Kidney capillary endothelial cell (primary cell): ENCODE results near the gene AKAP13.
"Not testable (repeated sequence)": the region's sequence is repeated elsewhere in the genome, so short reads cannot be mapped to it uniquely, and the experiment has no call there.

Source experiments
- DNase-seq: peaks from one replicate; pipeline ENCODE4 v3.0.0-alpha.2; 2018; ENCODE audit warnings: low spot score

Gene AKAP13

DNA sequence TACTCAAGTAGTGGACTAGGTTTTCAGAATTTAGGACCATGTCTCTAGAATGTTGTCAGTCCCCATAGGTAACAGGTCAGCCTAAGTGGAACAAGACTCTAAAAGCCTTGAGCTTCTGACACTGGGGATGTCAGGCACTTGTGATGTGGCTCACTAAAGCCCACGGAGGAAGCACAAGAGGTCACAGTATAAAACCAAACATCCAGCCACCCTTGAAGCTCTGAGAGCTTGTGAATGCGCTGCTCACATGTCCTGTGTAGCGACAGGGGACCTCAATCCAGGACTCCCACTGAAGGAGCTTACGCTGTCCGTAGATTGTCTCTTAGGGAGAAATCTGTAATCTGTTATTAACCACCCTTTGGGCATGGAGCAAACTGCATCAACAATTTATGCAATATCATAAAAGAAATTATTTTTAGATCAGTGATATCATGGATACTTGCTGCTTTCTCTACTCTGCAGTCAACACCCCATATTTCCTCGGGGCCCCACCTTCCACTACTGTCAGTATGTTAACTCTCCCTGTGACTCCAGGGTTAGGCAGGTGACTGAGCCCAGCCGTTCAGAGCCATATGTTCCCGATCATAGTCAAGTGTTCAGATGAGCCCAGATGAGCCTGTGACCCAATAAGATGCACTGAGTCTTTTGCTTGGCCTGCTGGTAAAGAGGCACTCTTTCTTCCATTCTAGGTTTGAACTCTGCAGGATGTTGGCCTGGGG is 32.2 kb upstream of the AKAP13 start:
- DNase-seq, result not testable (repeated sequence)

DNA sequence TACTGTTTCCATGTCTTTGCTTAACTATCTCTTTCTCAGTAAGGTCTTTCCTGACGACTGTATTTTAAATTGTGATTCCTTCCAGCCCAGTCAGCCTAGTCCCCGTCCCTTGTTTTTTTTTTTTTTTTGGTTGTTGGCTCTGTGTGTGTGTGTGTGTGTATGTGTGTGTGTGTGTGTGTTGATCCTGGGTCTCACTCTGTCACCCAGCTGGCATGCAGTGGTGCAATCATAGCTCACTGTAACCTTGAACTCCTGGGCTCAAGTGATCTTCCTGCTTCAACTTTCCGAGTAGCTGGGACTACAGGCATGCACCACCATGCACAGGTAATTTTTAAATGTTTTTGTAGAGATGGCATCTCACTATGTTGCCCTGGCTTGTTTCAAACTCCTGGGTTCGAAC is 31.3 kb upstream of the AKAP13 start:
- DNase-seq, result not testable (repeated sequence)

DNA sequence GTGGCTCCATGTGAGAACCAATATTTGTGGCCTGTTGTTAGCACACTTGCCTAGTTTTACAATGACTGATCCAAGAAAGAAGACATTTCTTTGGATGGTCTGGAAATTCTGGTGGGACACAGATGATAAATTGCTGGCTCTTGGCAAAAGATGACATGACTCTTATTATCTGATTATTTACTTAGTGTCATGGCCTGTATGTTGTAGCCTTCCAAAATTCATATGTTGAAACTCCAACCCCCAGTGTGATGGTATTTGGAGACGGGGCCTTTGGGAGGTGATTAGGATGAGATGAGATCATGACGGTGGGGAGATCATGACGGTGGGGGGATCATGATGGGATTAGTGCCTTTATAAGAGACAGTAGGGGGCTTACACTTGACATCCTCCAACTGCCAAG is 30.0 kb upstream of the AKAP13 start:
- DNase-seq, result no peak

DNA sequence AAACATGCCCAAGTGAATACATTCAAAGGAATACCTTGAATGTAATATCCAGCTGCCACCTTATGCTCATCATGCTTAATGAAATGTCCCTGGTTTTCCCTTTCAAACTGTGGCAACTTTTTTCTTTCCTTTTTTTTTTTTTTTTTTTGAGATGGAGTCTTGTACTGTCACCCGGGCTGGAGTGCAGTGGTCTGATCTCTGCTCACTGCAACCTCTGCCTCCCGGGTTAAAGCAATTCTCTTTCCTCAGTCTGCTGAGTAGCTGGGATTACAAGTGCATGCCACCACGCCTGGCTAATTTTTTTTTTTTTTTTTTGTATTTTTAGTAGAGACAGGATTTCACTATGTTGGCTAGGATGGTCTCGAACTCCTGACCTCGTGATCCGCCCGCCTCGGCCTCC is 28.9 kb upstream of the AKAP13 start:
- not testable (repeated sequence) for DNase-seq

DNA sequence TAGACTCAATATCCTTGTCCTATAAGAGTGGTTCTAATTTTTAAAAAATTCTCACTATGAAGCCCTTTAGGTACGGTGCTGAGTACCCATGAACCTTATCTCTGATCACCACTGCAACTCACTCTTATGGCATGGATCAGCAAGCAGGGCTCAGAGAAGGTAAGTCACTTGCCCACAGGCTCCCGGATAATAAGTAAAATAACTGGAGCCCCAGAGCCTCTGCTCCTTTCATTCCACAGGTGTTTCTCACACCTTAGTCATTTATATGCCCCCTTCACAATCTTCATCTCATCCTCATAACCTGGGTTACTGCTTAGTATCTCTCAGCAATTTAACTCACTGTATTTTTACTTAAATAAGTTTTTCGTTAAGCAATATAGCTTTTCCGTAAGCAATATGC is 28.4 kb upstream of the AKAP13 start:
- DNase-seq, result no peak

DNA sequence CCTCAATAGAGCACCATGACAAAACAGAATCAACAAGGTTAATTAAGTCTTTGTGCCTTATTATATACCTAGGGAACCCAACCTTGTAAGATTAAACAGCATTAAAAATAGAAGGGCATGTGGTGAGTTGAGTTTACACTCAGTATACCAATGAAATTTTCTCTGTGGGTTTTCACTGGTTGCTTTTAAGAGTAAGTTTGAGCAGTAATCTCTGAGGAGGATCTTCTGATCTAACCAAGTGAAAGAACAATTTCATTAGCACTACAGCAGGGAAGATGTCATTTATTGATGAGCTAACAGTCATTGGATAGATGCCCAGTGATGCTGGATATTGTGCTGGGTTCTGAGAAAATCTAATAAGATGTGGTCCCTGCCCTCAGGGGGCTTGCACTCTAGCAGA is 26.9 kb upstream of the AKAP13 start:
- no peak for DNase-seq

DNA sequence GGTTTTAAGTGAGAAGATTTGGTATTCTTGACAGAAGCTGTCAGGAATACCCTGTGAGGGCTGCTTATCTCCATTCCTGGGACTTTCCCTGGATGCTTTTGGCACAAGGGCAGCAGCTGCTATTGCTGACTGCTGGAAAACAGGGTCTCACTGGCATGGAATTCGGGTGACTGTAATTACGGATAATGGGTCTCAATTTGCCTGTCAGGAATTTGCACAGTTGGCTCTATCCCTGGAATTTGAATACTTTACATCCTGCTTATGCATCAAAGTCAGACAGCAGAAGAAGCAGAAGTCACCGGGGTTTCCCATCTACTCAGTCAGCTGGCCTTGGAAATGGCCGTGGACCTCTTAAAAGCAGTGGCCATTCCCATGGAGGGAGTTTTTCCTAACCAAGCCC is 25.9 kb upstream of the AKAP13 start:
- no peak for DNase-seq

DNA sequence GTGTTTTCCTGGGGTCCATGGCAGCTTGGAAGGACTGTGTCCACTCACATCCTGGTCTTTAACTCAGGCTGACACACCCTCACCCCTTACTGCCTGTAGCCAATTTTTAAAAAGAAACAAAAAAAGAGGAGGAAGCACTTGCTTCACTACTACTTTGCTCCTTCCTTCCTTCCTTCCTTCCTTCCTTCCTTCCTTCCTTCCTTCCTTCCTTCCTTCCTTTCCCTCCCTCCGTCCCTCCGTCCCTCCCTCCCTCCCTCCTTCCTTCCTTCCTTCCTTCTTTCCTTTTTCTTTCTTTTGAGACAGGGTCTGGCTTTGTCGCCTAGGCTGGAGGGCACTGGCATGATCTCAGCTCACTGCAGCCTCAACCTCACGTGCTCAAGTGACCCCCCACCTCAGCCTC is 25.5 kb upstream of the AKAP13 start:
- no peak for DNase-seq

DNA sequence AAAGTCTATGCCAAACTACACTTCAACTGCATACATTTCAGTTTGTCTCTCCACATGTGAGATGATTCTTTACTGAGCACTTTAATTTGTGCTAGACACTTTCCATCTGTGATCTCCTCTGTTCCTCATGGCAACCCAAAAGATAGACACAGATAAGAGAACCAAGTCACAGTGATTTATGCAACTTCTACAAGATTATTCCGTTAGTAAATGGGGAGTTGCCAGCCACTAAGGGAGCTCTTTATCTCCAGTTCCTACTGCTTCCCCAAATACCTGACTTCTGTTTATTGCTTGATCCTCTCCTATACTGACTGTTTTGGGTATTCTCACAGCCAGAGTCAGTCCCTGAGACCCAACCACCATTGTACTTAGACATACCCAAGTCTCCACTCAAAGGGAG is 24.1 kb upstream of the AKAP13 start:
- no peak for DNase-seq

DNA sequence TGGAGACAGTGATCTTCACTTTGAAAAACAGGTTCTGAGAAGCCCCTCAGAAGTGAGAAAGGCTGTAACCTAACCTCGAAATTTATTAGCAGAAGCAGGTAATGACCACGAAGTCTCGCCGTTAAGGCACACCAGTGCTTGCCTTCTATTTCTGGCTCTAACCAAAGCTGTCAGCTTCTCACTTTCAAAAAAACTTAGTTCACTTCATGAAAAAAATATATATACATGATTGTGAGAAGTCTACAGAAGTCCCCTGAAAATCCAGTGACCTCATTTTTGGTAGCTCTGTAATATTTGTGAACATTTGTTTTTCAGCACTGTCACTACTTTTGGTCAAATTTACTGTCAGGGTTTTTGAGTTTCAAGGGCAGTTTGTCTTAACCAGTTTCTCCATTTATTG is 19.1 kb upstream of the AKAP13 start:
- no peak for DNase-seq

DNA sequence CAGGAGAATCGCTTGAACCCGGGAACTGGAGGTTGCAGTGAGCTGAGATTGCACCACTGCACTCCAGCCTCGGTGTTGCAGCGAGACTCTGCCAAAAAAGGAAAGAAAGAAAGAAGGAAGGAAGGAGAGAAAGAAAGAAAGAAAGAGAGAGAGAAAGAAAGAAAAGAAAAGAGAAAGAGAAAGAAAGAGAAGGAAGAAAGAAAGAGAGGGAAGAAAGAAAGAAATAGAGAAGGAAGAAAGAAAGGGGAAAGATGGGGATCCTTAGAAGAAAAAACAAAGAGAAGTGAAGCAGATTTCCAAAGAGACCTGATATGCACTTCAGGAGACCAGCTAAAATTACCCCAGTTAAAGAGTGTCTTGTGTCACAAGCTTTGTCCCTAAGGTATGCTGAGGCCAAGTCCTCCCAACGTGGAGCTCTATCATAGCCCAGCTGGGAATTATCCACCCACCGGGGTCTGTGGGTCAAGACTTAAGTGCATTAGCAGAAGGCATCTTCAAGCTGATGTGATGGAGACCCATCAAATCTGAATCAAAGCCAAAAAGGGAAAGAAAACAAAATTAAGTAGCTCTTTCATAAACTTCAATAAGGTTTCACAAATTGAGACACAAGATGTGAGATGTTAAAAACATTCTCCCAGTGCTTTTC is 17.8 kb upstream of the AKAP13 start:
- DNase-seq, result no peak

DNA sequence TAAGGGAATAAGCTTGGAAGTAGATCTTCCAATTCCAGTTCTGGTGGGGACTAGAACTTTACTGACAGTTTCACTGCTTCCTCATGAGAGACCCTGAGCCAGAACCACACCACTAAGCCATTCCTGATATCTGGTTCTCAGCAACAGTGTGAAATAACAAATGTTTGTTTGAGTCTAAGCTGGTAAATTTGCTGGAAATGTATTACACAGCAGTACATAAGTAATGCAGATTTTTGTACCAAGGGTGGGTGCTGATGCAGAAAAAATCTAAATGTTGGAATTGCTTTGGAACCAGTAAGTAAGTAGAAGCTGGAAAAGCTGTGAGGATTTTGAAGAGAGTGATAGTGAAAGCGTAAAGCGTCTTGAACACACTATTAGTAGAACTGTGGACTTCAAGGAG is 14.4 kb upstream of the AKAP13 start:
- DNase-seq, result no peak

DNA sequence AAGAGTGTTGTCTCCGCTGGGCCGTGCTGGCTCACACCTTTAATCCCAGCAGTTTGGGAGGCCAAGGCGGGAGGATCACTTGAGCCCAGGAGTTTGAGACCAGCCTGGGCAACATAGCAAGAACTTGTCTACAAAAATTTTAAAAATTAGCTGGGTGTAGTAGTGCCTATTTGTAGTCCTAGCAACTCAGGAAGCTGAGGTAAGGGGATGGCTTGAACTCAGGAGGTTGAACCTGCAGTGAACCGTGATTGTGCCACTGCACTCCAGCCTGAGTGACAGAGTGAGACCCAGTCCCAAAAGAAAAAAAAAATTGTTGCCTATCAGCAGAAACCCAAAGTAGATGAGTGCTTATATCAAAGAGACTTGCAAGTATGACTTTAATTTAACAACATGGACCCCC is 12.7 kb upstream of the AKAP13 start:
- DNase-seq, result no peak

DNA sequence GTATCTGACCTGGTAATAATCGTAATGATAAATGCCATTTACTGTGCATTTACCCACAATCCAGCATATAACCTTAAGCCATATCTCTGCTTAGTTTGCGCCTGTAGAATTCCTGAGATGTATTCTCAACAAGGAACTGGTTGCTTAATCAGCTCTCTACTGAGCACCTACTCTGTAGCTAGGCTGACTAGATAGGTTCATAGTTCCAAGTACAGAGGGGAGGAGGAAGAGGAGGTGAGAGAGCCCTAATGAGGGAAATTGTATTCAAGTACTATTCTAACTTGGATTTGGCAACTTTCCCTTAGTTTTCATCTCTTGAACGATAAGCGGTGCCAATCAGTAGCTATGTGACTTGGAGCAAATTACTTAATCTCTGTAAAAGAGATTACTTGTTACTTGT is 5.6 kb upstream of the AKAP13 start:
- DNase-seq, result no peak

DNA sequence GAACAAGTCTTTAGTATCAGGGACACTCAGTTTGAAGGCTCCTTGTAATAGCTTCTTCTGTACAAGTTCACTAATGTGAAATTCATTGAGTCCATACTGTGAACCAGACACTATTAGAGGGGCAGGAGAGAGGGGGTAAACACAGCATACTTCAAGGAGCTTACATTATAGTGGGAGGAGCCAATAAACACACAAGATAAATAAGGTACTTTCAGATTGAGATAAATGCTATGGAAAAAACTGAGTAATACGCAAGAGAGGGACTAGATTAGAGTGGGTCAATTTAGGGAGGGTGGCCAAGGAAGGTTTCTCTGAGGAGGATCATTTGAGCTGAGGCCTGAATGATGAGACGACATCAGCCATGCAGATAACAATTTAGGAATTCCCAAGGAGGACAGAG is 3.1 kb upstream of the AKAP13 start:
- DNase-seq, result no peak

DNA sequence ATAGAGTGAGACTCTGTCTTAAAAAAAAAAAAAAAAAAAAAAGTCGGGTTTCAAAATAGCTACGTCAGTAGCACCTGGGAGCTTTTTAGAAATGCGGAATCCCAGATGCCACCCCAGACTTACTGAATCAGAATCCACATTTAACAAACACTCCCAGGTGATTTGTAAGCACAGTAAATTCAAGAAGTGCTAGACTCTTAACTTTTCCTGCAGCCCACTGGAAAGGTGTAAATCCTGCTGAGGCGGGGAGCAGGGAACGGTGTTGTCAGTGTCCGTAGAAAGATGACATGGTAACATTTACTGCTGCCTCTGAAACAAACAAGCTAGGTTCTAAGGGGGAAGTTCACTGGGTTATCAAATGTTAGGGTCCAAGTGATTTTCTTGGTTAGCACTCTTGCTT is 2.4 kb upstream of the AKAP13 start:
- DNase-seq, result no peak

DNA sequence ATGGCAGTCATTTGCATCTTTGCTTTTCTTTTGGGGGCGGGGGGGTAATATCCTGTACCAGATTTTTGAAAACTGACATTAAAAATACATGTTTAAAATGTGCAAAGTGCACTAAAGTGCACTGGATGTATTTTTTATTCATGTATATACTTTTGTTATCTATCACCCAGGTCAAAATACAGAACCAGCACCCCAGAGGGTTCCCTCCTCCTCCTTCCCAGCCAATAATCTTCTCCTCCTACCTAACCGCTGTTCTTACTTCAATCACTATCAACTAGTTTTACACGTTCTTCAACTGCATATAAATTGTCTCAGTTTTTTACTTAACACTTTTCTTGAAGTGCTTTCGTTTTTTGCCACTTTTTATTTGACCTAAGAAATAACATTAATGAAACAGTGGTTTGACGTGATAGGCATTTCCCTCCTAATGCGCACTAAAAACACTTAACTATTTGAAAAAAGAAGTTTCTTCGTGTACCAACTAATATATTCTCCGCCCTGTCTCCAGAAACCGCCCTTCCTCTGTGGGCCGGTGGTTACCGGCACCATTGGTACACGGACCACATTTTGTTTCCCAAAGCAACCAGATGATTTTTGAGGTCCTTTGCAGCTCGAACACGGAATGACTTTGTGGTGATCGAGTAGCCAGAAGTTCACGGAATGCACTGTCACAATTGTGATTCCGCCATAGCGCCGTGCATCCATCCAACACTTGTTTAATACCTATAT is 836 bp upstream of the AKAP13 start:
- no peak for DNase-seq

DNA sequence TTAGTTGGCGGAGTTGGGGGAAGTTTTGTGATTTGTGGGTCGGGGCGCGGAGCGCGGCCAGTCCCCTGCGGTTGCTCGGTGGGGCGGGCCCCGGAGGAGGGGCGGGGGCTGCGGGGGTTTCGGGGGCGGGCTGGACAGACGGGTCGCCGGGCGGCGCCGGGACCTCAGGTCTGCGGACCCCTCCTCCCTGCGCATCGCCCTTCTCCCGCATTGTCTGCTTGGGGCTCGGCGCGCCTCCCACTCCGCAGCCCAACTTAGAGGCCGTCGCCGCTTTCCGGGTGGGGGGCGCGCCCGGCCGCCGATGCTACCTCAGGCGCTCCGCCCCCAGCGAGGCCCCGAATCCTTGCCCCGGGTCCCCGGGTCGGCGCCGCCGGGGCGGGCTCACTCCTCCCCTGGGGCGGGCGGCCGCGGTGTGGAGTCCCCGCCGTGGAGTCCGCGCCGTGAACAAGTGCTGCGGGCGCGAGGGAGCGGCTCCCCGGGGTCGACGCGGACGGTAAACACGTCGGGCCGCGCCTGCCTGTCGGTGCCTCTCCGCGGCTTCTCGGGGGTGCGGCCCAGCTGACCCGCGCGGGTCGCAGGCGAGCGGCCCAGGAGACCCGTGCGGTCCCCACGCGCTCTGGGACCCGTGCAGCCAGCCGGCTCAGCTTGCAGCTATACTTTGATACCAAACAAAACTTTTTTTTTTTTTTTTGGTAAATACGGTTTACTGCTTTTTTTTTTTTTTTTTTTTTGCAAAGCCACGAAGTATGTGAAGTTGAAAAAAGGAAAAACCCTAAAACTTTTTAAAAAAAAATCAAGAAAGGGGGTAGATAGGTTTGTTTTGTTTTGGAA is 624 bp downstream of the AKAP13 start:
- no peak for DNase-seq

DNA sequence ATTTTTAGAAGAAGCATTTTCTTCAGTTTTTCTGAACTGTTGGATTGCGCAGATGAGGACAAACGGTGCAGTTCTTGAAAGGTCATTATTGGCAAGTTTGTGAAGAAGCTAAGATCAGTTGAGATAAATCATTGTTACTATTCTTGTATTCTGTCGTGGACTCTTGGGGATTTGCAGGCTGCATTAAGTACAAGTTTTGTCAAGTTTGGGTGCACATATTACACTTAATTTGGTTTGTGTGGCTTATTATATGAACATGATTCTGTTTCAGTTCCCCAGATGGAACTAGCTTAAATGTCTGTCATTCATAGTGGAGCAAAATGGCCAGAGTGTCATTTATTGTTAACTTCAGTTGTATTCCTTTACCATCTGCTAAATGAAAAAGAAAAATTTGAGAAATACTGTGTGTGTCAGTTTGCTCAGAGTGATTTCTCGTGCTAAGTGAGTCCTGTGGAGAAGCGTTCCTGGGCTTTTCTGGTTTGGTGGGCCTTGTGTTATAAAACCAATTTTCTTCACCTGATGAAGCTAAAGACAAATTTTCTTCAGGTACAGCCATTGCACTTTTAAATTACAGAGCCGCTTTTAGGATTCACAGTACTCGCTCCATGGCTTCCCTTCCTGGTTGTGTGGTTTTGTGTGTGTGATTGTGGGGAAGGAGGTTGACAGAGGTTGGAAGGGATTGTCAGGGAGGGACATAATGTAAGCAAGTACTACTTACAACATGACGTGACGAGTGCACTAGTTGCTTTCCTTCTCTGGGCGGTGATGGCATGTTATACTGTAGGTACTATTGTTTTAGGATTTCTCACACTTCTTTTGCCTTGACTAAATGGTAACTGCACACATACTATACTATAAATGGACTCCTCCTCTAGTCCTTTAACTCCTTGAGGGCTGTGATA is 1.7 kb downstream of the AKAP13 start:
- DNase-seq, result no peak

DNA sequence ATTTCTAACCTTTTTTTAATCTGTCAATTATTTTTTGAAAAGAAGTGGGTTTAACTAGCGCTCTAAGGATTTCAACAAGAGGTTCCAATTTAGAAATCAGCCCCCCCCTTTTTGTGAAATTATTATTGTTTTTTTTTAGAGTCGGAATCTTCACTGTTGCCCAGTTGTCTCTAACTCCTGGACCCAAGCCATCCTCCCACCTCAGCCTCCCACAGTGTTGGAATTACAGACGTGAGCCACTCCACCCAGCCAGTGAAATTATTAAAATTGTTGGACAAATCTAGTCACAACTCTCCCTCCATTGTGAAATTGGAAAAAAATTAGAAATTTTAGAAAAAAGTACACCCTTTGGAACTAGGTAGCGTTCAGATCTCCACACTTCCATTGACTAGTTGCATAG is 2.5 kb downstream of the AKAP13 start:
- DNase-seq, result no peak

DNA sequence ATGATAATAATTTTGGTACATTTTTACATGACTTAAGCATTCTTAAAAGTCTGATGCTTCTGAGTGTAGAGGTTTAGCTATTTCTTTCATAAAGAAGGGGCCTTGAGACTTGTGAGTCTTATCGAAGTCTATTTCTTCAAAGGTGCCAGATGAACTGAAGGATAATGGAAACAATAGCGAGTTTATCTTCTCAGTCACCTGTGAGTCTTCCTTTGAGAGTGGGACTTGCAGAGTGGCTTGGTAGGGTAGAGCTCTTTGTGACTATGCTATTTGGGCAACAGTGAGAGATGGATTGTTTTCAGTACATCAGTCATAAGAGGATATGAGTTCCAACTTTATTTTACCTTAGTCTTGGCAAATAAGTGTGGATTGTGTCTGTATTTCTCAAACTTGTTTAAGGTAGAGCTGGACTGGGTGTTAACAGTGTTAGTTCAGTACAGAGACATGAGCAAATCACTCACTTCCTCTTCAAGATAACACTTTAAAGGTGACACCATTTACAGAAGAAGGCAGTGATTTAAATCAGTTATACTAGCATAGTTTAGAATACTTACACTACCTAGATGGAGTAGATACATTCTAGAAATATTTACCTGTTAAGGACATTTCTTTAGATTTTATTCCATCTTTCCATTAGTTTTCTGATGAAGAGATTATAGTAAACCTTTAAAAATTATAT is 3.2 kb downstream of the AKAP13 start:
- no peak for DNase-seq
